GM23248 (cell line): Measurements from ENCODE around the gene GALNT4. TPM values are rescaled to one million over a fixed set of nuclear protein-coding genes. Genes with fewer than 3 reads are reported as not detected.
A peak's percentile ranks its signal among the peaks of the same experiment; 100 is the strongest.

Source experiments
- DNase-seq: peaks from one replicate; pipeline ENCODE4 v3.0.0-alpha.2; 2015
- H2AFZ ChIP-seq: fragments of 200-600 bp; sonication (generic); 2 replicates; pipeline ENCODE4 v1.6.1; 2016; ENCODE audit warnings: antibody characterized with exemption
- H3F3A ChIP-seq: fragments of 200-600 bp; sonication (generic); 2 replicates; pipeline ENCODE4 v1.6.1; 2016; ENCODE audit warnings: mild to moderate bottlenecking, antibody characterized with exemption, mixed run types; ENCODE audit not compliant: insufficient read depth
- H3K27ac ChIP-seq: fragments of 200-600 bp; sonication (generic); 2 replicates; pipeline ENCODE4 v1.5.1; 2016; ENCODE audit warnings: mild to moderate bottlenecking
- H3K27me3 ChIP-seq: fragments of 200-600 bp; sonication (generic); replicated peaks from 2 replicates; pipeline ENCODE4 v1.6.1; 2016; ENCODE audit warnings: mild to moderate bottlenecking; ENCODE audit not compliant: insufficient read depth
- H3K36me3 ChIP-seq: fragments of 200-600 bp; sonication (generic); 2 replicates; pipeline ENCODE4 v1.6.1; 2016; ENCODE audit warnings: low read depth, mild to moderate bottlenecking
- H3K4me1 ChIP-seq: fragments of 200-600 bp; sonication (generic); 2 replicates; pipeline ENCODE4 v1.6.1; 2016; ENCODE audit warnings: mild to moderate bottlenecking; ENCODE audit not compliant: insufficient read depth
- H3K4me2 ChIP-seq: fragments of 200-600 bp; sonication (generic); one replicate; pipeline ENCODE4 v1.6.1; 2016; ENCODE audit warnings: mild to moderate bottlenecking; ENCODE audit not compliant: unreplicated experiment
- H3K4me3 ChIP-seq: fragments of 200-600 bp; sonication (generic); 2 replicates; pipeline ENCODE4 v1.5.1; 2016; ENCODE audit warnings: mild to moderate bottlenecking
- H3K79me2 ChIP-seq: fragments of 200-600 bp; sonication (generic); 2 replicates; pipeline ENCODE4 v1.6.1; 2016; ENCODE audit warnings: mild to moderate bottlenecking; ENCODE audit not compliant: insufficient read depth
- H3K9ac ChIP-seq: fragments of 200-600 bp; sonication (generic); 2 replicates; pipeline ENCODE4 v1.6.1; 2016; ENCODE audit warnings: mild to moderate bottlenecking
- H3K9me2 ChIP-seq: fragments of 200-600 bp; sonication (generic); 2 replicates; pipeline ENCODE4 v1.6.1; 2016; ENCODE audit warnings: mixed run types, mild to moderate bottlenecking, moderate library complexity; ENCODE audit not compliant: insufficient read depth
- H3K9me3 ChIP-seq: fragments of 200-600 bp; sonication (generic); one replicate; pipeline ENCODE4 v1.6.1; 2017; ENCODE audit warnings: low read depth
- H4K20me1 ChIP-seq: fragments of 200-600 bp; sonication (generic); 2 replicates; pipeline ENCODE4 v1.6.0; 2016; ENCODE audit not compliant: insufficient read depth
- EZH2 ChIP-seq: fragments of 200-600 bp; sonication (generic); IDR thresholded peaks from 2 replicates; pipeline ENCODE4 v1.6.1; 2018; ENCODE audit warnings: antibody characterized with exemption, mild to moderate bottlenecking; ENCODE audit not compliant: insufficient read depth, poor library complexity, severe bottlenecking
- EZH2phosphoT487 ChIP-seq: fragments of 200-600 bp; sonication (generic); IDR thresholded peaks from 2 replicates; pipeline ENCODE4 v1.6.1; 2018; ENCODE audit warnings: antibody characterized with exemption, moderate library complexity, mild to moderate bottlenecking, low read depth; ENCODE audit not compliant: insufficient read depth
- WGBS, 2 experiments: methylation state at CpG; one replicate each; pipeline ENCODE4 v1.1.6; 2015 to 2017; ENCODE audit warnings: low lambda C conversion rate in 2 of 2, low coverage in 1 of 2; ENCODE audit errors: missing lambda C conversion rate in 2 of 2; 5-methylcytosine and 5-hydroxymethylcytosine counted together
- in situ Hi-C: fragments of 300-500 bp; cut with MboI; formaldehyde crosslinking; loops from 2 replicates; pipeline ENCODE4 v1.15.0; 2020
- polyA plus RNA-seq: library from polyadenylated mRNA; unstranded; fragments of >200 nt; fragmentation: Nextera tagmentation; extraction: Ambion mirVana; gene quantifications from 2 replicates; pipeline ENCODE4 v1.2.1, GENCODE V29; 2016
- total RNA-seq: library from RNA; depleted of rRNA; stranded (reverse); fragments of >200 nt; shearing (Covaris generic); gene quantifications from 2 replicates; pipeline ENCODE4 v1.2.3, GENCODE V29; 2014

Gene GALNT4
- total and polyA plus RNA-seq, 2 experiments from 2014 or later: 6.4 to 10.6 TPM

GRCh38 chr12:89497005-89497404 lies 27.6 kb downstream of the GALNT4 start:
- Histone ChIP-seq H4K20me1 (no peaks in the 10 kb centered on the region), H3K9me3 (no peaks in the 10 kb centered on the region), H2AFZ (no peak overlapping the region), H3F3A (peaks cover 14% of the 10 kb centered on the region; the same call in 1 of the 2 replicates), H3K79me2 (no peaks in the 10 kb centered on the region), H3K27me3 (no peaks in the 10 kb centered on the region), H3K4me1 (peaks cover 12% of the 10 kb centered on the region), H3K4me2 (no peak overlapping the region), H3K27ac (no peak overlapping the region), H3K4me3 (no peak overlapping the region), H3K9ac (no peak overlapping the region), H3K36me3 (no peaks in the 10 kb centered on the region), H3K9me2 (no peaks in the 10 kb centered on the region)
- DNase-seq: no peak
- 95 to 100% methylated on average over 4 of the region's 4 CpGs for WGBS, 2 experiments
- no peak for TF ChIP-seq EZH2phosphoT487
- TF ChIP-seq EZH2: no peak
- in situ Hi-C loops: no loop called here

GRCh38 chr12:89494411-89495231 lies 30.0 kb downstream of the GALNT4 start:
- in situ Hi-C loops: no loop called here
- no peaks in the 10 kb centered on the region for H3K36me3 ChIP-seq
- no peaks in the 10 kb centered on the region for H3K79me2 ChIP-seq
- WGBS, 2 experiments: 64 to 66% methylated on average over 9 of the region's 9 CpGs
- H4K20me1 ChIP-seq: no peaks in the 10 kb centered on the region
- H3K27me3 ChIP-seq: no peaks in the 10 kb centered on the region
- no peaks in the 10 kb centered on the region for H3K9me3 ChIP-seq
- peak overlapping the region; percentile 33 for H3K4me3 ChIP-seq
- peak overlapping the region; percentile 65 for H2AFZ ChIP-seq
- TF ChIP-seq EZH2: no peak
- TF ChIP-seq EZH2phosphoT487: no peak
- DNase-seq: peak; percentile 73
- H3K9ac ChIP-seq: 0 out of 2 replicates have a peak overlapping the region, but pooled peaks have one; percentile 18
- peak overlapping the region; percentile 29 for H3K4me2 ChIP-seq
- H3K27ac ChIP-seq: peak overlapping the region; percentile 45
- H3K9me2 ChIP-seq: no peaks in the 10 kb centered on the region
- peaks cover 14% of the 10 kb centered on the region; the same call in 1 of the 2 replicates for H3F3A ChIP-seq
- peaks cover 12% of the 10 kb centered on the region for H3K4me1 ChIP-seq

GRCh38 chr12:89493670-89494302 lies 30.8 kb downstream of the GALNT4 start:
- no peak overlapping the region for H2AFZ ChIP-seq
- no peak overlapping the region for H3K4me2 ChIP-seq
- peaks cover 12% of the 10 kb centered on the region for H3K4me1 ChIP-seq
- H3K36me3 ChIP-seq: no peaks in the 10 kb centered on the region
- H3K27ac ChIP-seq: peak overlapping the region; percentile 45
- no peaks in the 10 kb centered on the region for H3K79me2 ChIP-seq
- no peaks in the 10 kb centered on the region for H3K27me3 ChIP-seq
- in situ Hi-C loops: no loop called here
- TF ChIP-seq EZH2phosphoT487 (no peak), EZH2 (no peak)
- H3K4me3 ChIP-seq: no peak overlapping the region
- H3K9me2 ChIP-seq: no peaks in the 10 kb centered on the region
- whole genome bisulfite sequencing, 2 experiments: 98 to 99% methylated on average over 5 of the region's 5 CpGs
- no peak overlapping the region for H3K9ac ChIP-seq
- peaks cover 14% of the 10 kb centered on the region; the same call in 1 of the 2 replicates for H3F3A ChIP-seq
- no peaks in the 10 kb centered on the region for H4K20me1 ChIP-seq
- no peak for DNase-seq
- H3K9me3 ChIP-seq: no peaks in the 10 kb centered on the region

GRCh38 chr12:89492883-89493282 lies 31.7 kb downstream of the GALNT4 start:
- in situ Hi-C loops: no loop called here
- no peaks in the 10 kb centered on the region for H3K79me2 ChIP-seq
- H2AFZ ChIP-seq: no peak overlapping the region
- peaks cover 12% of the 10 kb centered on the region for H3K4me1 ChIP-seq
- H3K36me3 ChIP-seq: no peaks in the 10 kb centered on the region
- no peaks in the 10 kb centered on the region for H4K20me1 ChIP-seq
- DNase-seq: no peak
- no peak overlapping the region for H3K27ac ChIP-seq
- no peaks in the 10 kb centered on the region for H3K9me3 ChIP-seq
- TF ChIP-seq EZH2phosphoT487 (no peak), EZH2 (no peak)
- H3F3A ChIP-seq: peaks cover 14% of the 10 kb centered on the region; the same call in 1 of the 2 replicates
- no peak overlapping the region for H3K9ac ChIP-seq
- no peaks in the 10 kb centered on the region for H3K27me3 ChIP-seq
- no peak overlapping the region for H3K4me3 ChIP-seq
- H3K4me2 ChIP-seq: no peak overlapping the region
- no peaks in the 10 kb centered on the region for H3K9me2 ChIP-seq
- 96 to 97% methylated on average over 5 of the region's 5 CpGs for WGBS, 2 experiments
